ENCODE measurements around the gene TEX35. TPM values are rescaled to one million over a fixed set of nuclear protein-coding genes. Genes with fewer than 3 reads are reported as not detected.

The TEX35 gene
- total RNA-seq, 1 donor from 2014 or later: not detected

DNA sequence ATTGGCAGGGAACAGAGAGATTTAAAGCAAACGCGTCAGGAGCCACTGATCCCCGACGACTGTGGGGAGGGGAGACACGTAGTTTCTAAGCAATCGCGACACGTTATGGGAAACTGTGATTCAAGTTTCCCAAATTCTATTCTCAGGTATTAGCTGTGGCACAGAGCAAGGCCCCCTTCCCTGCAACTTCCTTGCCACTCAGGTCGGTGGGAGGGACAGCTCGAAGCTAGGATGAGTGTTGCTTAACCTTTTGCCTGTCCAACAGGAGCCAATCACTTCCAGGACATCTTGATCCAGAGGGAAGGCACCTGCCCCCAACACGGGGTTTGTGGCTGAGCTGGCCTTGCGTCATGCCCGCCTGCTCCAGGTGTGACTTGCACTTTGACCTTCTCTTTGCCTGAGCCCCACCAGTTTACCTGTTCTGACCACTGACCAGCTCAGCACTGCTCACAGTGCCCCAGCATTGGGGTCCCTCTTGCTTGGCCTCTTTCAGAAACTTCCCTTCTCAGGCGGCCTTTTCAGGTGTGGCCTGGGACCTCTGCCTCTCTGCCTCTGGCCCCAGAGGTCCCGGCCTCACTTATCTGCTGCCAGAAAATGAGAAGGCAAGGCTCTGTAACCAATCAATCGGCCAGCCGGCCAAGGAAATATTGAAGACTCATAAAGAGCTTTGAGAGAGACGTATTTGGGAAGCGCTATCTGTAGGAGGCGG lies 24.6 kb downstream of the TEX35 start:
- no peak overlapping the region for H3K4me3 Mint-ChIP-seq (ENCODE audit: unreplicated experiment)
- H3K9me3 Mint-ChIP-seq (ENCODE audit: unreplicated experiment): no peaks in the 10 kb centered on the region
- peak overlapping the region; percentile 58 for H2AFZ ChIP-seq (ENCODE audit: low read depth, low read length)
- peaks cover 49% of the 10 kb centered on the region for H3K4me1 Mint-ChIP-seq (ENCODE audit: low read depth, unreplicated experiment)
- no peaks in the 10 kb centered on the region for H3K27me3 ChIP-seq (ENCODE audit: insufficient read depth, low read length)
- H3K27ac ChIP-seq (ENCODE audit: low read depth, low read length): peak overlapping the region; percentile 71
- FAIRE-seq: no peak
- no peaks in the 10 kb centered on the region for H4K20me1 ChIP-seq (ENCODE audit: insufficient read depth, low read length)
- peak overlapping the region; percentile 23 for H3K4me3 ChIP-seq (ENCODE audit: insufficient read depth, low read depth, low read length)
- H3K79me2 ChIP-seq (ENCODE audit: insufficient read depth, low read length): no peaks in the 10 kb centered on the region
- peak overlapping the region; percentile 79 for H3K4me2 ChIP-seq (ENCODE audit: low read length)
- H3K36me3 ChIP-seq (ENCODE audit: insufficient read depth, low read length): no peaks in the 10 kb centered on the region
- TF ChIP-seq, protein P1, sequence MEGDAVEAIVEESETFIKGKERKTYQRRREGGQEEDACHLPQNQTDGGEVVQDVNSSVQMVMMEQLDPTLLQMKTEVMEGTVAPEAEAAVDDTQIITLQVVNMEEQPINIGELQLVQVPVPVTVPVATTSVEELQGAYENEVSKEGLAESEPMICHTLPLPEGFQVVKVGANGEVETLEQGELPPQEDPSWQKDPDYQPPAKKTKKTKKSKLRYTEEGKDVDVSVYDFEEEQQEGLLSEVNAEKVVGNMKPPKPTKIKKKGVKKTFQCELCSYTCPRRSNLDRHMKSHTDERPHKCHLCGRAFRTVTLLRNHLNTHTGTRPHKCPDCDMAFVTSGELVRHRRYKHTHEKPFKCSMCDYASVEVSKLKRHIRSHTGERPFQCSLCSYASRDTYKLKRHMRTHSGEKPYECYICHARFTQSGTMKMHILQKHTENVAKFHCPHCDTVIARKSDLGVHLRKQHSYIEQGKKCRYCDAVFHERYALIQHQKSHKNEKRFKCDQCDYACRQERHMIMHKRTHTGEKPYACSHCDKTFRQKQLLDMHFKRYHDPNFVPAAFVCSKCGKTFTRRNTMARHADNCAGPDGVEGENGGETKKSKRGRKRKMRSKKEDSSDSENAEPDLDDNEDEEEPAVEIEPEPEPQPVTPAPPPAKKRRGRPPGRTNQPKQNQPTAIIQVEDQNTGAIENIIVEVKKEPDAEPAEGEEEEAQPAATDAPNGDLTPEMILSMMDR (IDR thresholded peaks at IDR 0.05; ENCODE audit: insufficient read depth, low read depth, low read length): no peak
- H3K9ac ChIP-seq (ENCODE audit: low read length): peak overlapping the region; percentile 70
- peak overlapping the region; percentile 70 for H3K27ac Mint-ChIP-seq (ENCODE audit: unreplicated experiment)
- H3K9me3 ChIP-seq (ENCODE audit: insufficient read depth, low read depth, low read length): no peaks in the 10 kb centered on the region
- no peaks in the 10 kb centered on the region for H3K36me3 Mint-ChIP-seq (ENCODE audit: low read depth, unreplicated experiment)
- H3K4me1 ChIP-seq (ENCODE audit: insufficient read depth, low read length): peaks cover 51% of the 10 kb centered on the region
- no peak for DNase-seq (ENCODE audit: low read depth)
- H3K27me3 Mint-ChIP-seq (ENCODE audit: low read depth, unreplicated experiment): peaks cover 3% of the 10 kb centered on the region

DNA sequence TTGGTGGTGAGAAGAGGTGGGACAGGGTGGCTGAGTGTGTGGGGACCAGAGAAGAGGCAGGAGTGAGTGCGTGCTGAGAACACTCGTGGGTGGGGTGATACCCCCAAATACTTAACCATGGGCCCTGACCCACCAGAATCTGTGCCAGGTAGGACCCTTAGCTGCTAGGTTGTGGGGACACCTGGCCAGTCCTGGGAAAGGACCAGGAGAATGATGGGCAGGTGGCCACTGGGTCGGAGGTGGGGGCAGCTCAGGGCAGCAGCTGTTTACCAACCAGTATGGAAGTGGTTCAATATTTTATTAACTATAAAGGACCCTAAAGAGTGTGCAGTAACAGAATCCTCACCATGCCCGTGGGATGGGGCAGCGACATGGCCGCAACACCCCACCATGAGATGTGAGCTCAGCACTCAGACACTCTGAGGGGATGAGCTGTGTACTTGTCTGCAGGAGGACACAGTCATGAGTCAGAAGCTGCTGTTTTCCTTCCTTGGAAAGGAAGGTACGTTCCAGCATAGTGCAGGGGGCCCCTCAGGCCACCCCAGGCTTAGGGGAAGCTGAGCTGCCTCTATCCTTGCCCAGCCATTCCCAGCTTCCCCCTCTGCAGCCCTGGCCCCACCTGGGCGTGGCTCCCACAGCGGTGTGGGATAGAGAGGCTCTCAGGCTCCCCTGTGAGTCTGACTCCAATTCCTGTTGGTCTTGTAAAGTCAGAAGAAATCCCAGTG lies 25.4 kb downstream of the TEX35 start:
- H2AFZ ChIP-seq (ENCODE audit: low read depth, low read length): peak overlapping the region; percentile 54
- peaks cover 54% of the 10 kb centered on the region for H3K4me1 ChIP-seq (ENCODE audit: insufficient read depth, low read length)
- H3K27ac Mint-ChIP-seq (ENCODE audit: unreplicated experiment): peak overlapping the region; percentile 70
- H3K79me2 ChIP-seq (ENCODE audit: insufficient read depth, low read length): no peaks in the 10 kb centered on the region
- DNase-seq (ENCODE audit: low read depth) (peak; percentile 71), FAIRE-seq (peak; percentile 32)
- H3K27me3 ChIP-seq (ENCODE audit: insufficient read depth, low read length): no peaks in the 10 kb centered on the region
- H3K4me2 ChIP-seq (ENCODE audit: low read length): peak overlapping the region; percentile 79
- H3K9ac ChIP-seq (ENCODE audit: low read length): peak overlapping the region; percentile 70
- H3K4me3 ChIP-seq (ENCODE audit: insufficient read depth, low read depth, low read length): no peak overlapping the region
- H3K9me3 ChIP-seq (ENCODE audit: insufficient read depth, low read depth, low read length): no peaks in the 10 kb centered on the region
- peaks cover 47% of the 10 kb centered on the region for H3K4me1 Mint-ChIP-seq (ENCODE audit: low read depth, unreplicated experiment)
- H3K27me3 Mint-ChIP-seq (ENCODE audit: low read depth, unreplicated experiment): peaks cover 3% of the 10 kb centered on the region
- no peaks in the 10 kb centered on the region for H3K36me3 ChIP-seq (ENCODE audit: insufficient read depth, low read length)
- H3K27ac ChIP-seq (ENCODE audit: low read depth, low read length): peak overlapping the region; percentile 61
- no peaks in the 10 kb centered on the region for H3K36me3 Mint-ChIP-seq (ENCODE audit: low read depth, unreplicated experiment)
- TF ChIP-seq EZH2 (IDR thresholded peaks at IDR 0.05; ENCODE audit: insufficient read depth, low read length): no peak
- H3K9me3 Mint-ChIP-seq (ENCODE audit: unreplicated experiment): no peaks in the 10 kb centered on the region
- H4K20me1 ChIP-seq (ENCODE audit: insufficient read depth, low read length): no peaks in the 10 kb centered on the region
- no peak overlapping the region for H3K4me3 Mint-ChIP-seq (ENCODE audit: unreplicated experiment)

DNA sequence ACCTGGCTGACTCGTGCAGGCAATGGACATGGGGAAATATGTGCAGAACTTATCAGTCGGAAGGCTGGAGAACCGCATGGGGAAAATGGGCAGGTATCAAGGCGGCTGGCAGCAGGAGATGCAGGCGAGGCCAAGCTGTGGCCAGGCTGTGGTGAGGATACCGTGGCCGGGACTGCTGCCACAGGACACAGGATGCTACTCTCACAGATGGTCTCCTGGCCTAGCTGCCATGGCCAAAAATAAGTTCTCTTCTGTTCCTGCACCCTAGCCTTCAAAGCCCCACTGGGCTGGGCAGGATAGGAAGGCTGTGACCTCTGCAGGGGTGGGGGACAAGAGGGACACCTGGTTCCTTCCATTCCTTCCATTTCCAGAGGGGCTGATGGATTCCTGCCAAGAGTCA lies 26.4 kb downstream of the TEX35 start:
- H3K27ac Mint-ChIP-seq (ENCODE audit: unreplicated experiment): peak overlapping the region; percentile 67
- peak overlapping the region; percentile 54 for H2AFZ ChIP-seq (ENCODE audit: low read depth, low read length)
- TF ChIP-seq, protein P1 (IDR thresholded peaks at IDR 0.05; ENCODE audit: insufficient read depth, low read depth, low read length): no peak
- no peak for TF ChIP-seq EZH2 (IDR thresholded peaks at IDR 0.05; ENCODE audit: insufficient read depth, low read length)

More for the DNA sequence above, 26.4 kb downstream of the TEX35 start:
- peaks cover 55% of the 10 kb centered on the region for H3K4me1 ChIP-seq (ENCODE audit: insufficient read depth, low read length)
- FAIRE-seq: no peak
- no peaks in the 10 kb centered on the region for H3K9me3 ChIP-seq (ENCODE audit: insufficient read depth, low read depth, low read length)
- Mint-ChIP-seq H3K36me3 (ENCODE audit: low read depth, unreplicated experiment) (no peaks in the 10 kb centered on the region), H3K27me3 (ENCODE audit: low read depth, unreplicated experiment) (no peaks in the 10 kb centered on the region), H3K4me3 (ENCODE audit: unreplicated experiment) (no peak overlapping the region), H3K9me3 (ENCODE audit: unreplicated experiment) (no peaks in the 10 kb centered on the region), H3K4me1 (ENCODE audit: low read depth, unreplicated experiment) (peaks cover 50% of the 10 kb centered on the region)
- no peaks in the 10 kb centered on the region for H3K79me2 ChIP-seq (ENCODE audit: insufficient read depth, low read length)
- H3K4me3 ChIP-seq (ENCODE audit: insufficient read depth, low read depth, low read length): no peak overlapping the region
- no peaks in the 10 kb centered on the region for H4K20me1 ChIP-seq (ENCODE audit: insufficient read depth, low read length)
- peak overlapping the region; percentile 79 for H3K4me2 ChIP-seq (ENCODE audit: low read length)
- H3K27me3 ChIP-seq (ENCODE audit: insufficient read depth, low read length): no peaks in the 10 kb centered on the region
- H3K9ac ChIP-seq (ENCODE audit: low read length): peak overlapping the region; percentile 40
- H3K36me3 ChIP-seq (ENCODE audit: insufficient read depth, low read length): no peaks in the 10 kb centered on the region
- no peak for DNase-seq (ENCODE audit: low read depth)
- peak overlapping the region; percentile 61 for H3K27ac ChIP-seq (ENCODE audit: low read depth, low read length)
